Calu3 (cell line): ENCODE results near the gene STK10. TPM values are rescaled to one million over a fixed set of nuclear protein-coding genes. Genes with fewer than 3 reads are reported as not detected.

Experiments used
- BruUV-seq: library from RNA; stranded (reverse); fragments of 400-500 nt; replicated peaks from 2 replicates; lab custom pipeline; 2021; lab: Mats Ljungman, UMichigan
- CTCF ChIA-PET: fragments of 300-600 bp; sonication (Branson Sonifier 250); formaldehyde crosslinking; loops from one replicate; lab custom pipeline; 2022; ENCODE audit warnings: antibody characterized with exemption; lab: Charles Lee
- DNase-seq: peaks from one replicate; pipeline ENCODE4 v3.0.0; 2022
- H3K27ac Mint-ChIP-seq: one replicate; pipeline ENCODE4 v1.8.0; 2022; ENCODE audit warnings: mixed read lengths; ENCODE audit not compliant: unreplicated experiment
- H3K27me3 Mint-ChIP-seq: one replicate; pipeline ENCODE4 v1.8.0; 2022; ENCODE audit warnings: mixed read lengths; ENCODE audit not compliant: unreplicated experiment
- H3K36me3 Mint-ChIP-seq: one replicate; pipeline ENCODE4 v1.8.0; 2022; ENCODE audit warnings: mild to moderate bottlenecking, moderate library complexity, mixed read lengths; ENCODE audit not compliant: insufficient read depth, unreplicated experiment
- H3K4me1 Mint-ChIP-seq: one replicate; pipeline ENCODE4 v1.8.0; 2022; ENCODE audit warnings: mild to moderate bottlenecking, low read depth, mixed read lengths; ENCODE audit not compliant: unreplicated experiment
- H3K4me3 Mint-ChIP-seq: one replicate; pipeline ENCODE4 v1.8.0; 2022; ENCODE audit warnings: mild to moderate bottlenecking, low read depth, moderate library complexity, mixed read lengths; ENCODE audit not compliant: unreplicated experiment
- H3K9me3 Mint-ChIP-seq: one replicate; pipeline ENCODE4 v1.8.0; 2022; ENCODE audit warnings: low read depth, mixed read lengths; ENCODE audit not compliant: unreplicated experiment
- CTCF ChIP-seq: fragments of 200-600 bp; IDR thresholded peaks from one replicate; pipeline ENCODE4 v1.8.0; 2022; ENCODE audit warnings: antibody characterized with exemption; ENCODE audit not compliant: unreplicated experiment
- intact Hi-C: fragments of 100-400 bp; cut with micrococcal nuclease; formaldehyde crosslinking; loops from one replicate; pipeline ENCODE4 v1.10.0; 2022; ENCODE audit not compliant: unreplicated experiment
- total RNA-seq: library from RNA; stranded (reverse); gene quantifications from 2 replicates; pipeline ENCODE4 v1.2.3, GENCODE V29; 2022

STK10 gene
- total RNA-seq, 1 experiment from 2014 or later = 27.4 TPM

- Mint-ChIP-seq H3K4me1 (no peaks in the 10 kb centered on the region), H3K9me3 (peaks cover 3% of the 10 kb centered on the region), H3K36me3 (peaks cover 4% of the 10 kb centered on the region), H3K27me3 (no peaks in the 10 kb centered on the region), H3K27ac (no peak overlapping the region), H3K4me3 (no peak overlapping the region)
- DNase-seq = no peak
- CTCF ChIA-PET = no interaction called here
- intact Hi-C loops = no loop called here
- TF ChIP-seq CTCF = no peak
- no TSS peak for BruUV-seq
Observed at GRCh38 chr5:172093559-172093958, 94.5 kb downstream of the STK10 start.

DNA sequence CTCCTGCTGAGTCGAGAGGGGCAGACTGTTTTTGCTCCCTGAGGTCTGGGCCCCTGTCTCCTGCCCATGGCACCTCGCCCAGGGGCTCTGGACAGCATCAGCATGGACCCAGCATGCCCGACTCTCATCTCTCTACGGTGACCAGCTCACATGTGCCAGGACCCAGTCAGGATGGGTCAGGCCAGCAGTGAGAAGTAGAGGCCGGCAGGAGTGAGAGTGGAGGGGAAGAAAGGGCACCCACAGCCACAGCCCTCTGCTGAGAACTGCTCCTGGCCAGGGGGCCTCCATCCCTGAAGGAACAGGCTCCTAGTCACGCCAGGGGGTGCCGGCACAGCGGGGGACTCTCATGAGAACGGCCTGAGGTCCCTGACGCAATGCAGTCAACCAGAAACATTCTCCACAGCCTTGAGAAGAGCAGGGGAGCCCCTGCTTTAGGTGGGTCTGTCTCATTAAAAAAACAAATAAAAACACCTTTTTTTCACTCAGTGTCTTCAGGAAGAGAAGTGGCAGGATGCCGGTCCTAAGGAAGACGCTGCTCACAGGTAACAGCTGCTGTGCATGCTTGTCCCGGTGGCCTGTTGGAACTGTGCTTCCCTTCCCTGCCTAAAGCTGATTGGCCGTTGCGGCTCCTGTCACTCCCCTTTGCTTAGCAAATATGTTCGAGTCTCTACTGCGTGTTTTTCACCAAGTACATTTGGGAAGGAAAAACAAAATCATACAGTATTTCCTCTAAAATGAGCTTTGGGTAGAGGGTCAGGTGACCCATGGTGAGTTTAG lies 95.9 kb downstream of the STK10 start:
- BruUV-seq = no TSS peak
- no peak overlapping the region for H3K4me3 Mint-ChIP-seq
- no peaks in the 10 kb centered on the region for H3K27me3 Mint-ChIP-seq
- H3K27ac Mint-ChIP-seq = no peak overlapping the region
- peaks cover 3% of the 10 kb centered on the region for H3K9me3 Mint-ChIP-seq
- CTCF ChIA-PET = interaction anchor here (0.6 kb wide), 1 partner anchor 1802 kb away, joined by 4 read pairs; no protein-coding TSS in a partner anchor
- H3K36me3 Mint-ChIP-seq = peaks cover 4% of the 10 kb centered on the region
- H3K4me1 Mint-ChIP-seq = no peaks in the 10 kb centered on the region
- DNase-seq = no peak
- no peak for TF ChIP-seq CTCF
- intact Hi-C loops = no loop called here

DNA sequence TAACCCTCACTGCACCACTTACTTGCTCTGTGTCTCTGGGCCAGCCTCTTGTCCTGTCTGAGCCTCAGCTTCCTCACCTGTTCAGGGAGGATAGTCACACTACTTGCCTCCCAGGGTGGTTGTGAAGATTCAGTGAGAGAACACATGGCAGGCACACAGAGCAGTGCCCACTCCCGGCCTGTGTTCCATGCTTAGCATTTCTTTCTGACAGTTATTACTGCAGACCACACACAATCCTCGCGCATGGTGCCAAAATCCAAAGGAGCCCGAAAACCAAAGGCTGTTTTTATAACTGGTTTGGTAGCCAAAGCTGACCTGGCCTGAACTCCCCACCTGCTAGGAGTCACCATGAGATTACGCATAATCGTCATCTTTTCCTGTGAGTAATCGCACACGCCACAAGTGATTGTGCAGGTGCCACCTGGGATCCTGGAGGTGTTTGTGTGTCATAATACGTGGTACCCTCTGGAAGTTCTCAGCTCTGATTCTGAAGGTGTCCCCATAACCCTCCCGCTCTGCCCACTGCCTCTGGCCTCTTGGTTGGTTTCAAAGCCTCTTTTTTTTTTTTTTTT lies 97.0 kb downstream of the STK10 start:
- CTCF ChIA-PET = interaction anchor here (0.5 kb wide), 1 partner anchor 70 kb away, joined by 5 read pairs; no protein-coding TSS in a partner anchor
- BruUV-seq = no TSS peak
- TF ChIP-seq CTCF = no peak

DNA sequence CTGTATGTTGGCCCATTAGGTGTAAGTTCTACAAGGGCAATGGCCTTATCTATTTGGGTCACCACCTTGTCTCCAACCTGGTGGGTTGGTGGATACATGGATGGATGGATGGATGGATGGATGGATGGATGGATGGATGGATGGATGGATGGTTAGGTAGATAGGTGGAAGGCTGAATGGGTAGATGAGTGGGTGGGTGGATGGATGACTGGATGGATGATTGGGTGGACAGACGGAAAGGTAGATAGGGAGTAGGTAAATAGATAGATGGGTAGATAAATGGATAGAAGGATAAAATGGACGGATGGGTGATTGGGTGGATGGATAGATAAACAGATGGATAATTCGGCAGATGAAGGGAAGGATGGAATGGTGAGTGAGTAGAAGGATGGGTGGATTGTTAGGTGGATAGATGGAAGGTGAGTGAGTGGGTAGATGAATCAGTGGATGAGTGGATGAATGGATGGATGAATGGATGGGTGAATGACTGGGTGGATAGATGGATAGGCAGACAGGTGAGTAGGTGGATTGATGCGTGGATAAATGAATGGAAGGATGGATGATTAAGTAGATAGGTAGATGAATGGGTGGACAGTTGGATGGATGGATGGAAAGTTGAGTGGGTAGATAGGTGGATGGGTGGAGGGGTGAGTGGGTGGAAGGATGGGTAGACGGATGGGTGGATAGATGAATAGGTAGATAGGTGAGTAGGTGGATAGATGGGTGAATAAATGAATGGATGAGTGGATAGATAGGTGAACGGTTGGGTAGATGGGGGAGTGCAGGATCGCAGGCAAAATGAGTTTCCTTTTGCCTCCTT lies 98.5 kb downstream of the STK10 start:
- no TSS peak for BruUV-seq
- no peaks in the 10 kb centered on the region for H3K27me3 Mint-ChIP-seq
- H3K36me3 Mint-ChIP-seq = no peaks in the 10 kb centered on the region
- H3K4me3 Mint-ChIP-seq = no peak overlapping the region
- no peak for TF ChIP-seq CTCF
- DNase-seq = no peak
- peaks cover 3% of the 10 kb centered on the region for H3K9me3 Mint-ChIP-seq
- intact Hi-C loops = no loop called here
- H3K27ac Mint-ChIP-seq = no peak overlapping the region
- H3K4me1 Mint-ChIP-seq = no peaks in the 10 kb centered on the region
- CTCF ChIA-PET = no interaction called here

More for the DNA sequence above, 97.0 kb downstream of the STK10 start:
- H3K9me3 Mint-ChIP-seq = peaks cover 3% of the 10 kb centered on the region
- DNase-seq = no peak
- no peak overlapping the region for H3K27ac Mint-ChIP-seq
- no peak overlapping the region for H3K4me3 Mint-ChIP-seq
- H3K36me3 Mint-ChIP-seq = no peaks in the 10 kb centered on the region
- intact Hi-C loops = no loop called here
- H3K27me3 Mint-ChIP-seq = no peaks in the 10 kb centered on the region
- H3K4me1 Mint-ChIP-seq = no peaks in the 10 kb centered on the region
